Ovary (tissue), 9 donors: ENCODE results near the gene DLD. TPM values are rescaled to one million over a fixed set of nuclear protein-coding genes. Genes with fewer than 3 reads are reported as not detected.

Experiments
- DNase-seq, 5 donors: peaks; one replicate each; pipeline ENCODE4 v3.0.0-alpha.2; 2019 to 2020
- H3K27ac ChIP-seq, 2 donors: fragments of 200-600 bp; one replicate each; pipeline versions ENCODE4 v1.5.1 to v1.8.0; 2019 to 2022
- H3K27me3 ChIP-seq: fragments of 200-600 bp; one replicate; pipeline ENCODE4 v1.8.0; 2022
- H3K36me3 ChIP-seq: fragments of 200-600 bp; sonication (generic); one replicate; pipeline ENCODE4 v1.5.1; 2019
- H3K4me1 ChIP-seq: one replicate; pipeline ENCODE4 v1.8.1; 2013; ENCODE audit warnings: mild to moderate bottlenecking, moderate library complexity; ENCODE audit not compliant: insufficient read depth
- H3K4me3 ChIP-seq: fragments of 200-600 bp; sonication (generic); one replicate; pipeline ENCODE4 v1.5.1; 2017
- H3K9me3 ChIP-seq, 2 donors: fragments of 200-600 bp in 1 of 2; sonication (generic) in 1 of 2; one replicate each; pipeline versions ENCODE4 v1.5.1 to v1.8.1; 2013 to 2019; ENCODE audit warnings: mild to moderate bottlenecking in 1 of 2, moderate library complexity in 1 of 2
- CTCF ChIP-seq, 3 donors: fragments of 450-650 bp in 2 of 3; fragments of 200-600 bp in 1 of 3; IDR thresholded peaks; one replicate each; pipeline versions ENCODE4 v1.5.1 to v1.8.0; 2016 to 2022; ENCODE audit warnings: antibody characterized with exemption in 3 of 3, mild to moderate bottlenecking in 1 of 3
- EP300 ChIP-seq: sonication (generic); formaldehyde crosslinking; IDR thresholded peaks from one replicate; pipeline ENCODE4 v1.6.1; 2017; ENCODE audit warnings: antibody characterized with exemption
- POLR2A ChIP-seq: fragments of 450-650 bp; IDR thresholded peaks from one replicate; pipeline ENCODE4 v1.6.1; 2017; ENCODE audit warnings: antibody characterized with exemption, mild to moderate bottlenecking, moderate library complexity
- WGBS, 3 donors: extraction: QIAGEN DNeasy Blood & Tissue Kit in 1 of 3; methylation state at CpG; one replicate each; pipeline versions ENCODE4 v1.1.5 to v1.1.7; 2013 to 2017; 5-methylcytosine and 5-hydroxymethylcytosine counted together
- intact Hi-C, 4 donors: fragments of 100-400 bp; cut with DNase I; formaldehyde crosslinking; loops; one replicate each; pipeline versions ENCODE4 v1.11.0 to v1.15.1; 2022 to 2023
- polyA plus RNA-seq, 2 donors: library from polyadenylated mRNA; stranded (reverse); fragments of 200-250 nt in 1 of 2; fragments of 350-450 nt in 1 of 2; fragmentation: Illumina TruSeq in 1 of 2; extraction: RNeasy Lipid Tissue Mini Kit (QIAGEN cat#74804) in 1 of 2; gene quantifications; one replicate each; pipeline ENCODE4 v1.2.3, GENCODE V29; 2013 to 2014
- total RNA-seq, 7 donors: library from RNA; depleted of rRNA in 2 of 7; stranded (reverse); fragments of >200 nt in 2 of 7; fragmentation: NEBNext Ultra II Directional in 3 of 7; extraction: Animal tissue kit (Norgen Biotek cat#: 25700) in 3 of 7; gene quantifications; one replicate each; pipeline versions ENCODE4 v1.1.0 to v1.2.4, GENCODE V29; 2016 to 2023
- donor health status: DM: no; HTN: no; CAD: no; lungs with moderate emphysema.
- donor health status: DM: no; HTN: no; CAD: no.
- donor health status: Bipolar disorder and iron deficiency.
- donor health status: DM: yes; HTN: yes; CAD: no.
- donor health status: DM: no; HTN: no; CAD: no.
- donor health status: DM: yes; HTN: yes; CAD: no.

DLD gene
- total and polyA plus RNA-seq, 9 donors = 35.4 to 92.9 (median 49.7) TPM

GRCh38 chr7:107932805-107933204 is 41.8 kb downstream of the DLD start:
- H3K27ac ChIP-seq = no peak overlapping the region
- no peaks in the 10 kb centered on the region for H3K9me3 ChIP-seq
- 47 to 55% (median 49%) methylated on average over 2 of the region's 2 CpGs for WGBS, 3 donors
- H3K27me3 ChIP-seq = no peaks in the 10 kb centered on the region
- no peak for TF ChIP-seq POLR2A
- no peak for TF ChIP-seq EP300
- no peak for TF ChIP-seq CTCF (IDR thresholded peaks at IDR 0.05)
- no peaks in the 10 kb centered on the region for H3K36me3 ChIP-seq
- no peaks in the 10 kb centered on the region for H3K4me1 ChIP-seq
- intact Hi-C loops = no loop called here
- H3K4me3 ChIP-seq = no peak overlapping the region
- no peak for DNase-seq

- Histone ChIP-seq H3K4me3 (no peak overlapping the region), H3K9me3 (no peaks in the 10 kb centered on the region), H3K36me3 (no peaks in the 10 kb centered on the region), H3K27me3 (no peaks in the 10 kb centered on the region), H3K4me1 (peaks cover under 1% of the 10 kb centered on the region), H3K27ac (no peak overlapping the region)
- WGBS, 3 donors = 24 to 28% (median 26%) methylated on average over 6 of the region's 6 CpGs
- TF ChIP-seq EP300 (no peak), CTCF (IDR thresholded peaks at IDR 0.05) (no peak)
- no peak for DNase-seq
- intact Hi-C loops = no loop called here
These were observed 42.5 kb downstream of the DLD start for GRCh38 chr7:107933386-107934013.

GRCh38 chr7:107934991-107935770 is 44.2 kb downstream of the DLD start:
- WGBS, 3 donors = 92 to 96% (median 95%) methylated on average over 8 of the region's 8 CpGs
- Histone ChIP-seq H3K4me3 (no peak overlapping the region), H3K27me3 (no peaks in the 10 kb centered on the region), H3K27ac (no peak overlapping the region), H3K4me1 (peaks cover 14% of the 10 kb centered on the region), H3K9me3 (no peaks in the 10 kb centered on the region), H3K36me3 (no peaks in the 10 kb centered on the region)
- intact Hi-C loops = no loop called here
- TF ChIP-seq POLR2A (no peak), CTCF (IDR thresholded peaks at IDR 0.05) (no peak), EP300 (no peak)
- DNase-seq = no peak

- Histone ChIP-seq H3K36me3 (no peaks in the 10 kb centered on the region), H3K9me3 (no peaks in the 10 kb centered on the region), H3K4me1 (peaks cover 16% of the 10 kb centered on the region), H3K27me3 (no peaks in the 10 kb centered on the region), H3K27ac (no peak overlapping the region), H3K4me3 (no peak overlapping the region)
- intact Hi-C loops = no loop called here
- DNase-seq = no peak
- 96 to 98% (median 97%) methylated on average over 2 of the region's 2 CpGs for WGBS, 3 donors
- no peak for TF ChIP-seq CTCF (IDR thresholded peaks at IDR 0.05)
- no peak for TF ChIP-seq POLR2A
- TF ChIP-seq EP300 = no peak
These were observed 45.3 kb downstream of the DLD start for GRCh38 chr7:107936312-107936711.
